ENCODE measurements around the gene DNAJC10.
"Not testable (repeated sequence)": the region's sequence is repeated elsewhere in the genome, so short reads cannot be mapped to it uniquely, and the experiment has no call there.

The DNAJC10 gene, protein sequence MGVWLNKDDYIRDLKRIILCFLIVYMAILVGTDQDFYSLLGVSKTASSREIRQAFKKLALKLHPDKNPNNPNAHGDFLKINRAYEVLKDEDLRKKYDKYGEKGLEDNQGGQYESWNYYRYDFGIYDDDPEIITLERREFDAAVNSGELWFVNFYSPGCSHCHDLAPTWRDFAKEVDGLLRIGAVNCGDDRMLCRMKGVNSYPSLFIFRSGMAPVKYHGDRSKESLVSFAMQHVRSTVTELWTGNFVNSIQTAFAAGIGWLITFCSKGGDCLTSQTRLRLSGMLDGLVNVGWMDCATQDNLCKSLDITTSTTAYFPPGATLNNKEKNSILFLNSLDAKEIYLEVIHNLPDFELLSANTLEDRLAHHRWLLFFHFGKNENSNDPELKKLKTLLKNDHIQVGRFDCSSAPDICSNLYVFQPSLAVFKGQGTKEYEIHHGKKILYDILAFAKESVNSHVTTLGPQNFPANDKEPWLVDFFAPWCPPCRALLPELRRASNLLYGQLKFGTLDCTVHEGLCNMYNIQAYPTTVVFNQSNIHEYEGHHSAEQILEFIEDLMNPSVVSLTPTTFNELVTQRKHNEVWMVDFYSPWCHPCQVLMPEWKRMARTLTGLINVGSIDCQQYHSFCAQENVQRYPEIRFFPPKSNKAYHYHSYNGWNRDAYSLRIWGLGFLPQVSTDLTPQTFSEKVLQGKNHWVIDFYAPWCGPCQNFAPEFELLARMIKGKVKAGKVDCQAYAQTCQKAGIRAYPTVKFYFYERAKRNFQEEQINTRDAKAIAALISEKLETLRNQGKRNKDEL
- 99.5 to 164 (median 111) reads per million in 4 experiments for total RNA-seq

DNA sequence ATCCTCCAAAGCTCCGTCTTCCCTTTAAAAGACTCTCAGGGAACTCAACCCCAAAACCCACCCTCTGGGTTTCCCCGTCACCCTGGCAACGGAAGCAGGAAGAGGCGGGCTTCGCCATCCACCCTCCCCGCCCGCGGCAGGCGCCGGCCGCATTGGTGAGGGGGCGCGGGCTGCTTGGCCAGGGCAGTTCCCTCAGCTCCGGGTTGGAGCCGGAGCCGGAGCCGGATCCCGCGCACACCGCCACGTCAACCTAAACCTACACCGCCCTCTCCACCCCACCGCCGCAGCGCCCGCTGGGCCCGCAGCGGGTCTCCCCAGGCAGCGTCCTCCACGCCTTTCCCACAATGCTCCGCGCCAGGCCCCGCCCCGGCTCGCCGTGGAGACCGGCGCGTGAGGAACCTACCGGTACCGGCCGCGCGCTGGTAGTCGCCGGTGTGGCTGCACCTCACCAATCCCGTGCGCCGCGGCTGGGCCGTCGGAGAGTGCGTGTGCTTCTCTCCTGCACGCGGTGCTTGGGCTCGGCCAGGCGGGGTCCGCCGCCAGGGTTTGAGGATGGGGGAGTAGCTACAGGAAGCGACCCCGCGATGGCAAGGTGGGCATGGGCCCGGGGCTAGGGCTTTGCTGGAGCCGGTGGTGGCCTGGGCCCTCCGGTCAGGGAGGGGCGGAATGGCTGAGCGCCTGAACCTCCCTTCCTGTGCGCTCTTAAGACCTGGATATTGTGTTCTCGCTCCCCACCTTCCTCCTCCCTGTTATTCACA is at the start of gene DNAJC10:
TSS of gene DNAJC10 (plus strand) at position 366 of the 758 bp plus-strand sequence. CDS start 1,830 bp downstream, outside the sequence.
- peak; percentile 76 for DNase-seq

DNA sequence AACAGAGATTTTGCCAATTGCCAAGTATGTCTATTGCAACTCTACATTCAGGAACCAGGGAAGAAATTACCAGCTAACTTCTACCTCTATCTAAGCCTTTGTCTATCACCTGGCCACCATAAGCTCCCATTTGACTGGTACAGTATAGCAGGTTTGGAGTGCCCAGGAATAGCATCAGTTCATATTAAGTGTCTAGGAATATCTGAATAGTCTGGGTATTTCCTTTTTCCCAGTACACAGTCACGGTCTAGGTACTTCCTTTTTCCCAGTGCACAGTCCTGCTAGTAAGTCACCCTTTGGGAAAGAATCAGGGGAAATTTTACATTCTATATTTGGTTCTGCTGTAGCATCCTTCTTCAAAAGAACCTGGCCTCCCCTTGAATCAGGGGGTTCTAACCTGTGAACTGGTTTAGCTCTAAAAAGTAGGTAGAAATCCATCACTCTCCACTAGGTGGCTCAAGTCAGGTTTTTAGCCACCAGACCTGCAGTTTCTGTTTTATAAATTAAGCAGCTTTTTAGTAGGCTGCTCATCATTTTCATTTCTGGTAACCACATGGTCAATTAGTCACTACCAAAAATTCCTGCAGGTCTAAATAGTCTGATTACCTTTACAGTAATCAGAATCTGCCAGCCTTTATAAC is 49.3 kb upstream of the DNAJC10 start:
- DNase-seq, result no peak

DNA sequence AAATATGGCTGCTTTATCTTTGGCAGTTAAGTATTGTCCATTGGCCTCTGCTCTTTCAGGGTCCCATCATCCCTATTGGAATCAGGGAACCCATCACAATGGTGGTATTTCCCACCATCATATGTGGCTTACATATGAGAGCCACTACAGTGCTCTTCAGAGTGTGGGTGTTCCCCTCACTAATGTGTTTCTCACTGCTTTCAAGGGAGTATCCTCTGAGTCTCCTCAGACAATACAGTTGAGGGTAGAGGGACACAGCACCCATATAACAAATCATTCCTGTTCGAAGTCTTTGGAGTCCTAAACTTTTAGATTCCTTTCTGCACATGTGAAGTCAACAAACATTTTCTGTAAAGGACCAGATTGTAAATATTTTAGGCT is 48.8 kb upstream of the DNAJC10 start:
- no peak for DNase-seq

DNA sequence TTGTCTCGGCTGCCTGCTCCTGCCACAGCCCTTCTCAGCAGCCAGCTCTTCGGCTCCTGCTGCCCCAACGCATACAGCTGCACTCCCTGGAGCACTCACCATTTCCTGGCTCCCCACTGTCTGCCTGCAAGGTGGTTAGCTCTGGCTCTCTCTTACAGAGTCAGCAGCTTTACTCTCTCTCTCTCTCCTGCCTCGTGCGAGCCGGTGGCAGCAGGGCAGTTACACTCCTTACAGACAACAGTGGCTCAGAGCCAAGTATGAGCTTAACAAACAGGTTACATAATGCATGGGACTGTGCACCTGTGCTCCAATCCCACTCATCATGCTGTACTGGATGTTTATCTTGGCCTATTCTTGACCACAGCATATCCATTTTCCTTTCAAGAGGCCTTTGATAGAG is 47.4 kb upstream of the DNAJC10 start:
- no peak for DNase-seq

DNA sequence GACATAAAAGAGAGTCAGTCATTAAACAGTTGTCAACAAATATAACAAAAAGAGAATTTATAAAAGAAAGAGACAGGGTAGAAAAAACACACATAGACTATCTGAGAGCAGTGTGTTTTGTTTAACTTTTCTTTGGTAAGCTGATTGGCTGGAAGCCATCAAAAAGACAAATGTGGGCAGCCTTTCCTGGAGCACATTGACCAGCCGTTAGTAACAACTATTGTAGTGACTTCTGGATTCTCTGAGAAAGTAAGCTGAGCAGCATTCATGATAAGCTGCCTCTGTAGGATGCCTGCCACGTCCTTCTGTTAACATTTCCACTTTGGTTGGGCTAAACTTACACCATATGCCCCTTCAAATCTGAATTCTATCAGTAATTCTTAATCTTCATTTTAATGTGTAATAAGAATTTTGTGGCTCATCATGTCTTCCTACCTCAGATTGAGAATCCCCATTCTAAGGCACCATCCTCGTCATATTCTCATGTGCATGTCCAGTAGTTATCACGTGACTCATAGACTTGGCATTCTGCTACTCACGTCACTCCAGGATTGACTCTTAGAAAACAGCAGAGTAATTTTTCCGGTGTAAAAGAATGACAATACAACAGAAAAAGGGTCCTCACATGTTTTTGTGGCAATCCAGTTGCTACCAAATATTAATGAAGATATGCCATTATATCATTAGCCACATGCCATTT is 43.4 kb upstream of the DNAJC10 start:
- no peak for DNase-seq

DNA sequence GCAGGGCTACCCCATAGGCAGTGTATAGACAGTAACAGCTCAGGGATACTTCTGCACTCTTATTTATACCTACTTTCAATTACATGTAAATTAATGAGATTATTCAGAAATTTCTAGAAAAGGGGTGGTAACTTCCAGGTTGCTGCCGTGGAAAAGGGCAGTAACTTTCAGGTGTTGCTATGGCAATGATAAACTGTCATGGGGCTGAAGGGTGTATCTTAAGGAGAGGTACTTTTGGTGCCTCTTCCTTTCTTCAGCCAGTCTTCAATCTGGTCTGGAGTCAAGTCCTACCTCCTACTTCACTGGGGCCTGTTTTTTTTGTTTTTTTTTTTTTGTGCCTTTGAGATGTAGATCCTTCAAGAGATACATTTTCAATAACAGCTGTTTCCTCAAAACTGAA is 35.2 kb upstream of the DNAJC10 start:
- DNase-seq, result no peak

DNA sequence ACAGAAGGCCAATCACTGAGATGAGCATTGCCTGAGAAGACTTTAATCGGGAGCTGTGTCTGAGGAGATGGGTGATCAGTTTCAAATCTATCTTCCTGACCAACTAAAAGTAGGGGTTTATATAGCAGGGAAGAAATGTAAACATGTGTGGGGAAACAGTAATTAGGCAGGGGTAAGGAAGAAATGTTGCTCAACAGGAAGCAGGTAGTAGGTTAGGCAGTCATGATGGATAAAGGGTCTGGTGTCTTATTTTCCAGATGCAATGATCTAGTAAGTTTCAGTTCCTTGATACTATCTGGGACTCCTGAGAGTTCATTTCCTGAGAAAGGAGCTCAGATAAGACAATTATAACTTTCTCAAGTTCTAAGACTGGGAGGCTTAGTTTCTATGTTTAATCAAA is 33.8 kb upstream of the DNAJC10 start:
- DNase-seq, result no peak

DNA sequence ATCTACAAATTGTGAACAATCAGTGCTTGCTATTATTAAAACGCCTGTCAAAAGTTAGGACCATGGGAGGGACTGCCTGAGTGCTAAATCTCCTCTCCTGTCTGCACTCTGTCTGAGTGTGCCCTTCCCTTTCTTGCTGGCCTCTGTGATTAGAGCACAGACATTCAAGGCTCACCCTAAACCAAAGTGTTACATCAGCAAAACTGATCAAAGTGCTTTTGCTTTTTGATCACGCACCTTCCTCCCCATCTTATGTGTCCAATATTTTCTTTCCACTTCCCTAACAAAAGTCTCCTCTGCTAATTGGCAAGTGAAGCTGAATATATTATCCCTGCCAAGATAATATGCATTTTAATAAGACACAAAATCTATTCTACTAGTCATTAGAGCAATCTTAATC is 30.5 kb upstream of the DNAJC10 start:
- no peak for DNase-seq

DNA sequence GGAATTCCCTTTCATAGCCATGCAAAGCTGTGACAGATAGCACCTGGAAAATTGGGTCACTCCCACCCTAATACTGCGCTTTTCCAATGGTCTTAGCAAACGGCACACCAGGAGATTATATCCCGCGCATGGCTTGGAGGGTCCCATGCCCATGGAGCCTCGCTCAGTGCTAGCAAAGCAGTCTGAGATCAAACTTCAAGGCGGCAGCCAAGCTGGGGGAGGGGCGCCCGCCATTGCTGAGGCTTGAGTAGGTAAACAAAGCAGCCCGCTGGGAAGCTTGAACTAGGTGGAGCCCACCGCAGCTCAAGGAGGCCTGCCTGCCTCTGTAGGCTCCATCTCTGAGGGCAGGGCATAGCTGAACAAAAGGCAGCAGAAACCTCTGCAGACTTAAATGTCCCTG is 29.3 kb upstream of the DNAJC10 start:
- DNase-seq, result not testable (repeated sequence)

DNA sequence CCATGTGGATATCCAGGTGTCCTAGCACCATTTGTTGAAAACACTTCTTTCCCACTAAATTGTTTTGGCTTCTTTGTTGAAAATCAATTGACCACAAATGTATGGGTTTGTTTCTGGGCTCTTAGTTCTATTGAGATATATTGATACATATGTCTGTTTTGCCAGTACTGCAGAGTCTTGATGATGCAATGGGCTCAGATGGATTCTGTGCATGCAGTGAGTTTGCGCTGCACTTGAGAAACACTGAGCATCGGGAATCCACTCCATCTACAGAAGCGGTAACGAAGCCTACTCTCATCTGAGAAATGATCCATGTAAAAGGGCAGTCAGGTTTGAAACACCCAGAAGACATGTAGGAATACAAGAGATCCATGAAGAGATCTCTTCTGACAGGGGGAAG is 21.9 kb upstream of the DNAJC10 start:
- no peak for DNase-seq

DNA sequence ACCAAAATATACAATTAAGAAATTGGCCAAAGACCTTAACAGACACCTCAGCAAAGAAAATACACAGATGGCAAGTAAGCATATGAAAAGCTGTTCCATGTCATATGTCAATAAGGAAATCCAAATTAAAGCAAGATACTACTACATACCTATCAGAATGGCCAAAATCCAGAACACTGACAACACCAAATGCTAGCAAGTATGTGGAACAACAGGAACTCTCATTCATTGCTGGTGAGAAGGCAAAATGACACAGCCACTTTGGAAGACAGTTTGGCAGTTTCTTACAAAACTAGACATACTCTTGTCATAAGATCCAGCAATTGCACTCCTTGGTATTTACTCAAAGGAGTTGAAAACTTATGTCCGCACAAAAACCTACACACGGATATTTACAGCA is 20.3 kb upstream of the DNAJC10 start:
- no peak for DNase-seq

DNA sequence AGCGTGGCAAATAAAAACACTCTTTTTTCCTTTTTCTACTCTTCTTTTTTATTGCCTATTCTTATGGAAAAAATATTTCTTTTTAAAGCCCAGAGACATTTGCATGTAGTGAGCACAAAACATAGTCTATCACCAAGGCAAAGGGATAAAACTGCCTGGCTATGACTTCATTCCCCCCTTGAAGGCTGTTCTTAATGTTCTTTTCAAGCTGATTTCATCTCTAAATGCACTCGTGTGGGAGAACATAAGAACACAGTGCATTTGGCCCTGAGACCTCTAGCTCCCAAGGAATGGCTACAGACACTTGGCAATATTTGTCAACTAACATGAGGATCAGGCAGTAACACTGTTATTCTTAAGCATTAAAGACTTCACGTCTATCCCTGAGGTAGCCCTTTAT is 17.4 kb upstream of the DNAJC10 start:
- no peak for DNase-seq

DNA sequence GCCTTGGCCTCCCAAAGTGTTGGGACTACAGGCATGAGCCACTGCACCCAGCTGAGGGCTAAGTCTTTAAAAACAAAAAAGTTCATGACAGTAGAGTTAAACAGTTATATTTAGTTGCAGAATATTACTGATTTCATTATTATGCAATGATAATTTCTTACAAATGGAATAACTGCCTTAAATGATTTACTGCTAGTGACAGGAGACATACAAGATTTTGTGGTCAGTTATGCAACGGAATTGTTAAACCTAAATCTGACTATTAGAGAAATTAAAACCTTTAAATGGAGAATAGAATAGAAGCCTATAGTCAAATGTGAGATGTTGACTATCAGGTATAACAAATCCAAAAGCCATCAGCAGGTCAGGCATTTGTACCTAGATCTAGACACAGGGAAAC is 10.3 kb upstream of the DNAJC10 start:
- no peak for DNase-seq

DNA sequence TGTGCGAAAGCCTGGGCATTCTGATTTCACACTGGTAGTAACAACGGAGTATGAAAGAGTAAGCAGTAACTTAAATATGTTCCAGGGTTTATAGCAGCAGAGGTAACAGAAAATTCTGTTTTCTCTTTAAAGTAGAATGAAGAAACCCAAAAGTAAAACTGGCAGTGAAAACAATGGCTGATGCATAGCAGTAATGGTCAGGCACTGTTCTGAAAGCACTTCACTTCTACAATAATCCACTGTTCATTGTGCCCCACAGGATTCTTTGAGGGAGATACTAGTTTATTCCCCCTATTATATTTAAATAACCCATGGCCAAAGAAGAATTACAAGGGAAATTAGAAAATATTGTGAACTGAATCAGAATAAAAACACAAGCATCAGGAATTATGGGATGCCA is 9.3 kb upstream of the DNAJC10 start:
- DNase-seq, result no peak

DNA sequence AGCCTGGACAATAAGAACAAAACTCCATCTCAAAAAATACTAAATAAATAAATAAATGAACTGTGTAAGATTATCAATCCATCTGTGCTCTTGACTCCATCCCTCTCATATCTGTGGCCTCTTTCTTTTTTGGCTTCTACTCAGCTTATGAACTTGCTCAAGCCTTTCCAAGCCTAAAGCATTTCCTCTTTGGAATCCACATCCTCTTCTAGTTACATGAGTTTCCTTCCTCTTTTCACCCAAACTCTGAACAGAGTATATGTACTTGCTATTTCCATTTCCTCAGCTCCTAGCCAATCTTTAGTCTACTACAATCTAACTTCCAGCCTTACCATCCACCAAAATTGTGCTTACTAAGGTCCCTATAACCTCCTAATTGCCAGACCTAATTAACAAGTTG is 2.5 kb upstream of the DNAJC10 start:
- DNase-seq, result no peak

DNA sequence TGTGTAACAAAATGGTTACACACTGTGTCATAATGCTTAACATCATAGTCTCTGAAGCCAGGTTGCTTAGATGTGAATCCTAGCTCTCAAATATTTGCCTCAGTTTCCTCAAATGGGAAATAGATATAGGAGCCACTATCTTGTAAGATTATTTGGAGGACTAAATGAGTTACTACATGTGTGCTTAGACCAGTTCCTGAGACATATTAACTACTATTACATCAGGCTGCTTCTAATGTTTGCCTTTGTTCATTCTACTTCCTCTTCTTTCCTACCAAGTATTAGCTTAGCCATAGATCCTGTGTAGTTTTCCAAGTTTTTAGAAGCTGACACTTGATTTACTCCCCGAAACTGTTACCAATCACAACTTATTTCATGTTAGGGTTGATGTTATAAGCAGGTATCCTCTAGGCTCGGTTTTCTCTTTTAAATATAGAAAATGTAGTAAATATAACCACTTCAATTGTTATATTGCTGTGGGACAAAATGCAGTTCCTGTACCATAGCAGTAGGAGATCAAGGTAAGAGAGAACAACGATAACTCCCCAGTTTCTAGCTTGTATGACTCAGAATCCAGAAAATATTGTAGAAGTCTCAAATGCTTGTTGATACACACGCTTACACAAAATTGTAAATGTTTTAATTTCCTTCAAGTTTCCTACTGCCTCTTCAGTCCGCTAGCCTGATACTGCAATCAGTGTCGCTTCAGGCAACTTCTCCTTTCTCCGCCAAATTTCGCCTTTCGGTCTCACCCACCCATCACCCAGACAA is 751 bp upstream of the DNAJC10 start:
- DNase-seq, result no peak

DNA sequence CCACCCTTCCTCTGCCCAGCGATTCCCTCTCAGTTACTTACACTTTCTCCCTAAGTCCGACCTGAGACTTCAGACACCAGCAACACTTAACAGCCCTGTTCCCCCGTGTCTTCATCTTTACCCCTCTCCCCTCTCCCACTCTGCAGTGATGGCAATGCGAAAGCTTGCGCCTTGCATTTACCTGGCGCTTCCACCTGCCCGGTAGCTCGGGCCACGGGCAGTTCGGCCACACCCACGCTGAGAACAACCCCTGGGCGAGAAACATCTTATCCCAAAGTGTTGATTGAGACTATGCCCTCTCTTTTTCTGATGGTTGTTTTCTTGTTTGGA is 558 bp downstream of the DNAJC10 start:
- no peak for DNase-seq

DNA sequence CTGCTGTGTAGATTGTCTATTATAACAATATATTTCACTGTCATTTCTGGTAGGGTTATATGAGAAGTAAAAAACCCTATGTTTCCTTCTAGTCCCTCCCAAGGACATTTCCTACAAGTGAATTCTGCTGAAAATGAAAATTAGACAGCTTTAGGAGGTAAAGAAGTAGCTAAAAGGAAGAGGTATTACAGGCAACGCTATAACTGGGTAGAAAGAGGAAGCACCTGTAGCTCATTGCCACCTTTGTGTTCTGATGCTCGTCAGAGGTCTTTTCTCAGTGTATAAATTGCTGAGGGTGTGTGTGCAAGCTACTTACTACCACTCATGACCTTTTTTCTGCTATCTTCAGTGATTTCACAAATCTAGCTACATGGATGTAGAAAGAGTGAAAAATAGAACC is 1.4 kb downstream of the DNAJC10 start:
- no peak for DNase-seq

DNA sequence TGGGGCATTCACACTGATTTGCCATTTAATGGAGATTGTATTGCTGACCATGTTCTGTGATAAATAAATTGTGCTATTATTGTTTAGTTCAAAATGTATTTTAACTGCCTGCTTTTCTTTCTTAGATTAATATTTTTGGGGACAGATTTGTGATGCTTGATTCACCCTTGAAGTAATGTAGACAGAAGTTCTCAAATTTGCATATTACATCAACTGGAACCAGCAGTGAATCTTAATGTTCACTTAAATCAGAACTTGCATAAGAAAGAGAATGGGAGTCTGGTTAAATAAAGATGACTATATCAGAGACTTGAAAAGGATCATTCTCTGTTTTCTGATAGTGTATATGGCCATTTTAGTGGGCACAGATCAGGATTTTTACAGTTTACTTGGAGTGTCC is 1.8 kb downstream of the DNAJC10 start:
- no peak for DNase-seq

DNA sequence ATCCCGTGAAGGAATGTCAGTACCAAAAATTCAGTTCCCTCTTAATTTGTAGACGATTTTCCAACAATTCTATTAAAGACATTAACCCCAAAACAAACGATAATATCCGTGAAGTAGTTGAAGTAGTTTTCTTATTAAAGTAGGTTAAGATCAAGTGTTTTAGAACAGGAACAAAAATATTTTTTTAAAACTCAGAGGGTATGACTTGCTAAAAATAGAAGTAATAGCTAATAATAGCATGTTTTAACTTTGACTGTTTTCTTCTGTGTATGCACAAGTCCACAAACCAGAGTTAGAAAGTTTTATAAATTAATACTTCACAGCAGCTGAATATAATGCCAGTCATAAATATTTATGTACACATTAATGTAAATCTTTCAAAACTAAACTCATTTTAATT is 2.4 kb downstream of the DNAJC10 start:
- DNase-seq, result no peak

DNA sequence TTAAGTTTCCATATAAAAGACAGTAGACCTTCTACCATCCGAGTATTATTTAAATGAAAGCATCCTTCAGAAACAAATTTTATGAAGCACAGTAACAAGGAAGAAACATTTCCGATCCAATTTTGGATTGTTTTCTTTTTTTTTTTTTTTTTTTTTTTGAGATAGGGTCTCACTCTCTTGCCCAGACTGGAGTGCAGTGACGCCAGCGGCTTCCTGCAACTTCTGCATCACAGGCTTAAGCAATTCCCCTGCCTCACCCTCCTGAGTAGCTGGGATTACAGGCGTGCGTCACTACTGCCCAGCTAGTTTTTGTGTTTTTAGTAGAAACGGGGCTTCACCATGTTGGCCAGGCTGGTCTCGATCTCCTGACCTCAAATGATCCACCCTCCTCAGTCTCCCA is 3.1 kb downstream of the DNAJC10 start:
- not testable (repeated sequence) for DNase-seq

DNA sequence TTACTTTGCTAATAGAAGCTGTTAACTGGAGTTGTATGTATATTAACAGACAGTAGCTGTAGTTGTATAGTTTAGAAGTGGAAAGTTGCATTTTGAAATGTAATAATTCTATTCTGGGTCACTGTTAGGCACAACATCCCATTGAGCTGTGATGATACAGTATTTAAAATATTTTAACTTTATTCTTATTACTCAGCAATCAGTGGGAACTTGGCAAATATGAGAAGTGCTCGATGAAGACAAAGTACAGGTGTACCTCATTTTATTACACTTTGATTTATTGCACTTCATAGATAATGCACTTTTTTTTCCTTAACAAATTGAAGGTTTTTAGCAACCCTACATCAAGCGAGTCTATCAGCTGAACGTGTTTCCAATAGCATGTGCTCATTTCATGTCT is 8.6 kb downstream of the DNAJC10 start:
- no peak for DNase-seq
